HEK293 (cell line): ENCODE measurements around the gene GPHN.

Experiments used
- GLI4 ChIP-seq: fragments of 450-650 bp; formaldehyde crosslinking; IDR thresholded peaks from 2 replicates; pipeline ENCODE4 v1.5.1; 2016; ENCODE audit warnings: missing biosample characterization, missing genetic modification characterization
- GLIS2 ChIP-seq: fragments of 450-650 bp; formaldehyde crosslinking; IDR thresholded peaks from 2 replicates; pipeline ENCODE4 v1.5.1; 2016; ENCODE audit warnings: missing biosample characterization, missing genetic modification characterization
- KLF10 ChIP-seq: fragments of 450-650 bp; IDR thresholded peaks from 2 replicates; pipeline ENCODE4 v1.5.1; 2018; ENCODE audit warnings: missing biosample characterization, mild to moderate bottlenecking, missing genetic modification characterization
- KLF9 ChIP-seq: fragments of 450-650 bp; formaldehyde crosslinking; IDR thresholded peaks from 2 replicates; pipeline ENCODE4 v1.5.1; 2016; ENCODE audit warnings: missing biosample characterization, missing genetic modification characterization, low read depth
- REPIN1 ChIP-seq: fragments of 450-650 bp; formaldehyde crosslinking; IDR thresholded peaks from 2 replicates; pipeline ENCODE4 v1.5.1; 2017; ENCODE audit warnings: missing biosample characterization, missing genetic modification characterization, low read depth
- SCRT2 ChIP-seq: fragments of 450-650 bp; formaldehyde crosslinking; IDR thresholded peaks from 2 replicates; pipeline ENCODE4 v1.5.1; 2016; ENCODE audit warnings: missing biosample characterization, missing genetic modification characterization
- SETDB1 ChIP-seq: IDR thresholded peaks from one replicate; pipeline ENCODE4 v1.6.1; 2017; ENCODE audit warnings: mild to moderate bottlenecking, low read length, moderate library complexity, mixed read lengths; ENCODE audit not compliant: insufficient read length
- SP2 ChIP-seq: fragments of 450-650 bp; formaldehyde crosslinking; IDR thresholded peaks from 2 replicates; pipeline ENCODE4 v1.5.1; 2016; ENCODE audit warnings: missing biosample characterization, missing genetic modification characterization
- ZBTB1 ChIP-seq: fragments of 450-650 bp; formaldehyde crosslinking; IDR thresholded peaks from 2 replicates; pipeline ENCODE4 v1.5.1; 2016; ENCODE audit warnings: missing biosample characterization, missing genetic modification characterization
- ZBTB48 ChIP-seq: fragments of 450-650 bp; formaldehyde crosslinking; IDR thresholded peaks from 2 replicates; pipeline ENCODE4 v1.5.1; 2016; ENCODE audit warnings: missing biosample characterization, missing genetic modification characterization
- ZBTB8A ChIP-seq: fragments of 450-650 bp; formaldehyde crosslinking; IDR thresholded peaks from 2 replicates; pipeline ENCODE4 v1.5.1; 2016; ENCODE audit warnings: missing biosample characterization, missing genetic modification characterization
- ZFP3 ChIP-seq: fragments of 450-650 bp; formaldehyde crosslinking; IDR thresholded peaks from 2 replicates; pipeline ENCODE4 v1.5.1; 2016; ENCODE audit warnings: low read depth, missing biosample characterization, missing genetic modification characterization
- ZFP69B ChIP-seq: fragments of 450-650 bp; formaldehyde crosslinking; IDR thresholded peaks from 2 replicates; pipeline ENCODE4 v1.5.1; 2016; ENCODE audit warnings: missing biosample characterization, missing genetic modification characterization
- ZNF140 ChIP-seq: fragments of 450-650 bp; formaldehyde crosslinking; IDR thresholded peaks from 2 replicates; pipeline ENCODE4 v1.5.1; 2016; ENCODE audit warnings: missing biosample characterization, missing genetic modification characterization
- ZNF19 ChIP-seq: fragments of 450-650 bp; formaldehyde crosslinking; IDR thresholded peaks from 2 replicates; pipeline ENCODE4; 2016; ENCODE audit warnings: missing biosample characterization, missing genetic modification characterization, low read depth
- ZNF266 ChIP-seq: fragments of 450-650 bp; formaldehyde crosslinking; IDR thresholded peaks from 2 replicates; pipeline ENCODE4 v1.5.1; 2016; ENCODE audit warnings: missing biosample characterization, missing genetic modification characterization, low read depth
- ZNF274 ChIP-seq, 2 experiments: fragments of 200-500 bp in 1 of 2; fragments of 450-650 bp in 1 of 2; sonication (Bioruptor generic) in 1 of 2; formaldehyde crosslinking in 1 of 2; IDR thresholded peaks; 2 replicates each; pipeline versions ENCODE4 v1.5.1 to v1.6.1; 2014 to 2016; ENCODE audit warnings: borderline replicate concordance in 1 of 2, inconsistent platforms in 1 of 2, low read length in 1 of 2, missing biosample characterization in 1 of 2, missing genetic modification characterization in 1 of 2
- ZNF302 ChIP-seq: fragments of 450-650 bp; formaldehyde crosslinking; IDR thresholded peaks from 2 replicates; pipeline ENCODE4 v1.5.1; 2016; ENCODE audit warnings: missing biosample characterization, missing genetic modification characterization, low read depth
- ZNF391 ChIP-seq: fragments of 450-650 bp; formaldehyde crosslinking; IDR thresholded peaks from 2 replicates; pipeline ENCODE4 v1.5.1; 2016; ENCODE audit warnings: low read depth, missing biosample characterization, missing genetic modification characterization, borderline replicate concordance
- ZNF521 ChIP-seq: fragments of 450-650 bp; formaldehyde crosslinking; IDR thresholded peaks from 2 replicates; pipeline ENCODE4 v1.5.1; 2017; ENCODE audit warnings: missing biosample characterization, mild to moderate bottlenecking, missing genetic modification characterization
- ZNF529 ChIP-seq: fragments of 450-650 bp; formaldehyde crosslinking; IDR thresholded peaks from 2 replicates; pipeline ENCODE4 v1.5.1; 2017; ENCODE audit warnings: missing genetic modification characterization, missing biosample characterization; ENCODE audit not compliant: insufficient replicate concordance
- ZNF544 ChIP-seq: fragments of 450-650 bp; formaldehyde crosslinking; IDR thresholded peaks from 2 replicates; pipeline ENCODE4 v1.5.0; 2017; ENCODE audit warnings: missing biosample characterization, missing genetic modification characterization
- ZNF549 ChIP-seq: fragments of 450-650 bp; IDR thresholded peaks from 2 replicates; pipeline ENCODE4 v1.5.1; 2018; ENCODE audit warnings: missing biosample characterization, missing genetic modification characterization, mild to moderate bottlenecking, inconsistent platforms, moderate library complexity
- ZNF571 ChIP-seq: fragments of 450-650 bp; formaldehyde crosslinking; IDR thresholded peaks from 2 replicates; pipeline ENCODE4 v1.5.0; 2017; ENCODE audit warnings: missing biosample characterization, missing genetic modification characterization
- ZNF768 ChIP-seq: fragments of 450-650 bp; formaldehyde crosslinking; IDR thresholded peaks from 2 replicates; pipeline ENCODE4 v1.5.1; 2018; ENCODE audit warnings: missing biosample characterization, mild to moderate bottlenecking, missing genetic modification characterization
- ZNF830 ChIP-seq: fragments of 450-650 bp; IDR thresholded peaks from 2 replicates; pipeline ENCODE4 v1.5.0; 2018; ENCODE audit warnings: missing biosample characterization, missing genetic modification characterization, low read depth, mild to moderate bottlenecking, moderate library complexity
- ZSCAN16 ChIP-seq: fragments of 450-650 bp; formaldehyde crosslinking; IDR thresholded peaks from 2 replicates; pipeline ENCODE4 v1.5.1; 2016; ENCODE audit warnings: missing biosample characterization, missing genetic modification characterization
- ZSCAN30 ChIP-seq: fragments of 450-650 bp; IDR thresholded peaks from 2 replicates; pipeline ENCODE4 v1.5.1; 2018; ENCODE audit warnings: missing biosample characterization, mild to moderate bottlenecking, missing genetic modification characterization, moderate library complexity
- TF ChIP-seq, protein P1 (sequence below): fragments of 450-650 bp; formaldehyde crosslinking; IDR thresholded peaks from 2 replicates; pipeline ENCODE4 v1.5.1; 2016; ENCODE audit warnings: missing biosample characterization, missing genetic modification characterization, borderline replicate concordance
- TF ChIP-seq, protein P2 (sequence below): fragments of 450-650 bp; formaldehyde crosslinking; IDR thresholded peaks from 2 replicates; pipeline ENCODE4 v1.5.1; 2016; ENCODE audit warnings: missing biosample characterization, missing genetic modification characterization
- TF ChIP-seq, protein P3 (sequence below): fragments of 450-650 bp; formaldehyde crosslinking; IDR thresholded peaks from 2 replicates; pipeline ENCODE4 v1.5.1; 2016; ENCODE audit warnings: missing biosample characterization, missing genetic modification characterization

GPHN gene

DNA sequence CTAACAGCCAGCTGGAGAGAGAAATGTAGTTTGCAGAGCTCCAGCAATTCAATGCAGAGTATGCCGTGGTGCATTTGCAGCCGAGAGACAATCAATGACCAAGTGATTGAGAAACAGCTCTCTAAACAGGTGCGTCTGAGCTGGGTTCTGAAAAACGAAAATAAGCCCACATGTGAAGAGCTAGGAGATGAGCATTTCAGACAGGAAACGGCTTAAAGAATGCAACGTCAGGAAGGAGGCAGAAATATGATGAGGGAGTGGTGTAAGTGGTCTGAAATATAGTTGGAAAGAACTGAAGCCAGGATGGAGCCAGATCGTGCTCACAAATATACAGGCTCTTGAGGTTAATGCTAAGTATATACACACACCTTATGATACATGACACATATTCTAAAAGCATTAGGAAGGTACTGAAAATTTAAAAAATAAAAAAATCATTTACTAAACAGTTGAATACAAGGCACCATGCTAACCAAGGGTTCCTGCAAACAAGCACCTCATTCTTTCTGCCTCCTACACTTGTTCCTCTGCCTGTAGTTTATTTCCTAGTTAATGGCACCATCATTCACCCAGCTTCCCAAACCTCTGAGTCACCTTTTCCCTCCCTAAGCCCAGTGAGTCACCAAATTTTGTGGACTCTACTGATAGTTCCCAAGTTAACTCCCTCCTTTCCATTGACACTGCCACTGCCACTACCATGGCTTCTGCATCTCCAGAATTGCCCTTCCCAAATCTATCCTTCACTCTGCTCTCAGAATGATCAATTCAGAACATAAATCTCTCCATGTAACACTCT lies 679.0 kb downstream of the GPHN start (continued):
- no peak for TF ChIP-seq ZBTB1 (tag by site-specific recombination)
- no peak for TF ChIP-seq ZSCAN16 (tag by site-specific recombination)
- TF ChIP-seq ZNF830 (tag by site-specific recombination): no peak
- no peak for TF ChIP-seq ZFP69B (tag by site-specific recombination)
- TF ChIP-seq, protein P1, sequence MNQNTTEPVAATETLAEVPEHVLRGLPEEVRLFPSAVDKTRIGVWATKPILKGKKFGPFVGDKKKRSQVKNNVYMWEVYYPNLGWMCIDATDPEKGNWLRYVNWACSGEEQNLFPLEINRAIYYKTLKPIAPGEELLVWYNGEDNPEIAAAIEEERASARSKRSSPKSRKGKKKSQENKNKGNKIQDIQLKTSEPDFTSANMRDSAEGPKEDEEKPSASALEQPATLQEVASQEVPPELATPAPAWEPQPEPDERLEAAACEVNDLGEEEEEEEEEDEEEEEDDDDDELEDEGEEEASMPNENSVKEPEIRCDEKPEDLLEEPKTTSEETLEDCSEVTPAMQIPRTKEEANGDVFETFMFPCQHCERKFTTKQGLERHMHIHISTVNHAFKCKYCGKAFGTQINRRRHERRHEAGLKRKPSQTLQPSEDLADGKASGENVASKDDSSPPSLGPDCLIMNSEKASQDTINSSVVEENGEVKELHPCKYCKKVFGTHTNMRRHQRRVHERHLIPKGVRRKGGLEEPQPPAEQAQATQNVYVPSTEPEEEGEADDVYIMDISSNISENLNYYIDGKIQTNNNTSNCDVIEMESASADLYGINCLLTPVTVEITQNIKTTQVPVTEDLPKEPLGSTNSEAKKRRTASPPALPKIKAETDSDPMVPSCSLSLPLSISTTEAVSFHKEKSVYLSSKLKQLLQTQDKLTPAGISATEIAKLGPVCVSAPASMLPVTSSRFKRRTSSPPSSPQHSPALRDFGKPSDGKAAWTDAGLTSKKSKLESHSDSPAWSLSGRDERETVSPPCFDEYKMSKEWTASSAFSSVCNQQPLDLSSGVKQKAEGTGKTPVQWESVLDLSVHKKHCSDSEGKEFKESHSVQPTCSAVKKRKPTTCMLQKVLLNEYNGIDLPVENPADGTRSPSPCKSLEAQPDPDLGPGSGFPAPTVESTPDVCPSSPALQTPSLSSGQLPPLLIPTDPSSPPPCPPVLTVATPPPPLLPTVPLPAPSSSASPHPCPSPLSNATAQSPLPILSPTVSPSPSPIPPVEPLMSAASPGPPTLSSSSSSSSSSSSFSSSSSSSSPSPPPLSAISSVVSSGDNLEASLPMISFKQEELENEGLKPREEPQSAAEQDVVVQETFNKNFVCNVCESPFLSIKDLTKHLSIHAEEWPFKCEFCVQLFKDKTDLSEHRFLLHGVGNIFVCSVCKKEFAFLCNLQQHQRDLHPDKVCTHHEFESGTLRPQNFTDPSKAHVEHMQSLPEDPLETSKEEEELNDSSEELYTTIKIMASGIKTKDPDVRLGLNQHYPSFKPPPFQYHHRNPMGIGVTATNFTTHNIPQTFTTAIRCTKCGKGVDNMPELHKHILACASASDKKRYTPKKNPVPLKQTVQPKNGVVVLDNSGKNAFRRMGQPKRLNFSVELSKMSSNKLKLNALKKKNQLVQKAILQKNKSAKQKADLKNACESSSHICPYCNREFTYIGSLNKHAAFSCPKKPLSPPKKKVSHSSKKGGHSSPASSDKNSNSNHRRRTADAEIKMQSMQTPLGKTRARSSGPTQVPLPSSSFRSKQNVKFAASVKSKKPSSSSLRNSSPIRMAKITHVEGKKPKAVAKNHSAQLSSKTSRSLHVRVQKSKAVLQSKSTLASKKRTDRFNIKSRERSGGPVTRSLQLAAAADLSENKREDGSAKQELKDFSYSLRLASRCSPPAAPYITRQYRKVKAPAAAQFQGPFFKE (tag by site-specific recombination): no peak
- no peak for TF ChIP-seq ZNF19
- TF ChIP-seq ZNF391 (tag by site-specific recombination): no peak
- TF ChIP-seq SETDB1: no peak
- TF ChIP-seq, protein P2, sequence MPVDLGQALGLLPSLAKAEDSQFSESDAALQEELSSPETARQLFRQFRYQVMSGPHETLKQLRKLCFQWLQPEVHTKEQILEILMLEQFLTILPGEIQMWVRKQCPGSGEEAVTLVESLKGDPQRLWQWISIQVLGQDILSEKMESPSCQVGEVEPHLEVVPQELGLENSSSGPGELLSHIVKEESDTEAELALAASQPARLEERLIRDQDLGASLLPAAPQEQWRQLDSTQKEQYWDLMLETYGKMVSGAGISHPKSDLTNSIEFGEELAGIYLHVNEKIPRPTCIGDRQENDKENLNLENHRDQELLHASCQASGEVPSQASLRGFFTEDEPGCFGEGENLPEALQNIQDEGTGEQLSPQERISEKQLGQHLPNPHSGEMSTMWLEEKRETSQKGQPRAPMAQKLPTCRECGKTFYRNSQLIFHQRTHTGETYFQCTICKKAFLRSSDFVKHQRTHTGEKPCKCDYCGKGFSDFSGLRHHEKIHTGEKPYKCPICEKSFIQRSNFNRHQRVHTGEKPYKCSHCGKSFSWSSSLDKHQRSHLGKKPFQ (tag by site-specific recombination): no peak
- TF ChIP-seq ZNF302: no peak
- TF ChIP-seq KLF9 (tag by site-specific recombination): no peak
- no peak for TF ChIP-seq ZNF768 (tag by site-specific recombination)
- no peak for TF ChIP-seq ZNF529 (tag by site-specific recombination)
- TF ChIP-seq, protein P3, sequence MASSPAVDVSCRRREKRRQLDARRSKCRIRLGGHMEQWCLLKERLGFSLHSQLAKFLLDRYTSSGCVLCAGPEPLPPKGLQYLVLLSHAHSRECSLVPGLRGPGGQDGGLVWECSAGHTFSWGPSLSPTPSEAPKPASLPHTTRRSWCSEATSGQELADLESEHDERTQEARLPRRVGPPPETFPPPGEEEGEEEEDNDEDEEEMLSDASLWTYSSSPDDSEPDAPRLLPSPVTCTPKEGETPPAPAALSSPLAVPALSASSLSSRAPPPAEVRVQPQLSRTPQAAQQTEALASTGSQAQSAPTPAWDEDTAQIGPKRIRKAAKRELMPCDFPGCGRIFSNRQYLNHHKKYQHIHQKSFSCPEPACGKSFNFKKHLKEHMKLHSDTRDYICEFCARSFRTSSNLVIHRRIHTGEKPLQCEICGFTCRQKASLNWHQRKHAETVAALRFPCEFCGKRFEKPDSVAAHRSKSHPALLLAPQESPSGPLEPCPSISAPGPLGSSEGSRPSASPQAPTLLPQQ (tag by site-specific recombination): peak; percentile 53
- TF ChIP-seq SP2 (tag by site-specific recombination): no peak
- 0 out of 2 replicates have a peak, but pooled peaks have one; percentile 22 for TF ChIP-seq ZBTB48
- no peak for TF ChIP-seq ZNF521 (tag by site-specific recombination)
- no peak for TF ChIP-seq REPIN1 (tag by site-specific recombination)
- TF ChIP-seq KLF10 (tag by site-specific recombination): no peak
- no peak for TF ChIP-seq ZNF140 (tag by site-specific recombination)
- no peak for TF ChIP-seq ZNF266 (tag by site-specific recombination)
- TF ChIP-seq ZNF571 (tag by site-specific recombination): no peak
- no peak for TF ChIP-seq ZNF549 (tag by site-specific recombination)
- TF ChIP-seq SCRT2: 0 out of 2 replicates have a peak, but pooled peaks have one; percentile 20
- no peak for TF ChIP-seq ZNF544
- no peak for TF ChIP-seq ZNF274 (IDR thresholded peaks at IDR 0.05; ENCODE audit: low read length)
- TF ChIP-seq ZNF274 (tag by site-specific recombination; IDR thresholded peaks at IDR 0.05; ENCODE audit: borderline replicate concordance): no peak
- no peak for TF ChIP-seq ZFP3 (tag by site-specific recombination)
- no peak for TF ChIP-seq GLI4 (tag by site-specific recombination)
- TF ChIP-seq ZBTB8A (tag by site-specific recombination): no peak
- no peak for TF ChIP-seq ZSCAN30
- TF ChIP-seq GLIS2 (tag by site-specific recombination): no peak
